ENCODE measurements around the gene DYNC1H1. TPM values are rescaled to one million over a fixed set of nuclear protein-coding genes. Genes with fewer than 3 reads are reported as not detected.
A peak's percentile ranks its signal among the peaks of the same experiment; 100 is the strongest.

DYNC1H1 gene
- total RNA-seq, 1 donor from 2014 or later: 277 TPM

DNA sequence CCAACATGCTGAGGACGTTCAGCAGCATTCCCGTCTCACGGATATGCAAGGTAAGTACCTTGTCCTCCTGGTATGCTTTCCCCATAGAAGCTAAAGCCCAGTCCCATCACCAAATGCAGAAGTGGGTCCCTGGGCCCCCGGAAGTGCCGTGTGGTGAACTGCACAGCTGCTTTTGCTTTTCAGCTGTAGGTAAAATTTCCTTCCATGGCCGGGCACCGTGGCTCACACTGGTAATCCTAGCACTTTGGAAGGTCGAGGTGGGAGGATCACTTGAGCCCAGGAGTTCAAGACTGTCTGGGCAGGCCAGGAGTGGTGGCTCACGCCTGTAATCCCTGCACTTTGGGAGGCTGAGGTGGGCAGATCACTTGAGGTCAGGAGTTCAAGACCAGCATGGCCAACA is 78.3 kb downstream of the DYNC1H1 start:
- H3K4me3 ChIP-seq (ENCODE audit: low read depth, low read length): no peak overlapping the region
- H3K36me3 ChIP-seq (ENCODE audit: control insufficient read depth, insufficient read depth, low read length): peaks cover 50% of the 10 kb centered on the region
- FAIRE-seq (no peak), DNase-seq (ENCODE audit: low read depth) (no peak)
- TF ChIP-seq, protein P1, sequence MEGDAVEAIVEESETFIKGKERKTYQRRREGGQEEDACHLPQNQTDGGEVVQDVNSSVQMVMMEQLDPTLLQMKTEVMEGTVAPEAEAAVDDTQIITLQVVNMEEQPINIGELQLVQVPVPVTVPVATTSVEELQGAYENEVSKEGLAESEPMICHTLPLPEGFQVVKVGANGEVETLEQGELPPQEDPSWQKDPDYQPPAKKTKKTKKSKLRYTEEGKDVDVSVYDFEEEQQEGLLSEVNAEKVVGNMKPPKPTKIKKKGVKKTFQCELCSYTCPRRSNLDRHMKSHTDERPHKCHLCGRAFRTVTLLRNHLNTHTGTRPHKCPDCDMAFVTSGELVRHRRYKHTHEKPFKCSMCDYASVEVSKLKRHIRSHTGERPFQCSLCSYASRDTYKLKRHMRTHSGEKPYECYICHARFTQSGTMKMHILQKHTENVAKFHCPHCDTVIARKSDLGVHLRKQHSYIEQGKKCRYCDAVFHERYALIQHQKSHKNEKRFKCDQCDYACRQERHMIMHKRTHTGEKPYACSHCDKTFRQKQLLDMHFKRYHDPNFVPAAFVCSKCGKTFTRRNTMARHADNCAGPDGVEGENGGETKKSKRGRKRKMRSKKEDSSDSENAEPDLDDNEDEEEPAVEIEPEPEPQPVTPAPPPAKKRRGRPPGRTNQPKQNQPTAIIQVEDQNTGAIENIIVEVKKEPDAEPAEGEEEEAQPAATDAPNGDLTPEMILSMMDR (IDR thresholded peaks at IDR 0.05; ENCODE audit: insufficient read depth, low read length, severe bottlenecking): no peak
- no peaks in the 10 kb centered on the region for H3K27me3 ChIP-seq (ENCODE audit: control insufficient read depth, insufficient read depth, low read length)

DNA sequence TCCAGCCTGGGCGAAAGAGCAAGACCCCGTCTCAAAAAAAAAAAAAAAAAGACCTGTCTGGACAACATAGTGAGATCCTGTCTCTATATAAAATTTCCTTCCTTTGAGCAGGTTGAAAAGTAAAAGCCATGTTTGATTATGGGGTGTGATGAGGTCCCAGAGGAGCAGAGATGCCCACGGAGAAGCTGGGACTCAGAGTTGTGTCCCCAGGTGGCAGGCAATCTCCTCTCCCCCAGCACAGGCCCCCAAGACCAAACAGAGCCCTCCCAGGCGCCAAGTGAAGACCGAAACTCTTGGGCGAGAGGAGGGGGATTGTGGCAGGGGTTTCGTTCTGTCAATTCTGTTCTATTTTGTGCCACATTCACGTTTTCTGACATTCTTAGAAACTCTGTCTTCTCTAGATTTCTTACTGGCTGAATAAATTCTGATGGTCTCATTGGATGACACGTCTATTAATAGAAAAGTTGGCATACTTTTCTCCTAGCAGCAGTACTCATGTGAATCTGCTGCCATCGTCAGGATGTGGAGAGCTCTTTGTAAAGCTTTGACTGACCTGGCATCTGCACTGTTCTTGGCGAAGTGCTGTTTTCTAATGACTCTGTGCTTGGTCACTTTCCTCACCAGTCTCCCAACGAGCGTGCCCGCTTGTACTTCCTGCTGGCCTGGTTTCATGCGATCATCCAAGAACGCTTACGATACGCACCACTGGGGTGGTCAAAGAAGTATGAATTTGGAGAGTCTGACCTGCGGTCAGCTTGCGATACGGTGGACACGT is 79.1 kb downstream of the DYNC1H1 start:
- FAIRE-seq: no peak
- H3K27me3 ChIP-seq (ENCODE audit: control insufficient read depth, insufficient read depth, low read length): no peaks in the 10 kb centered on the region
- no peak overlapping the region for H3K4me3 ChIP-seq (ENCODE audit: low read depth, low read length)
- H3K36me3 ChIP-seq (ENCODE audit: control insufficient read depth, insufficient read depth, low read length): peaks cover 53% of the 10 kb centered on the region
- TF ChIP-seq, protein P1 (IDR thresholded peaks at IDR 0.05; ENCODE audit: insufficient read depth, low read length, severe bottlenecking): no peak
- no peak for DNase-seq (ENCODE audit: low read depth)

DNA sequence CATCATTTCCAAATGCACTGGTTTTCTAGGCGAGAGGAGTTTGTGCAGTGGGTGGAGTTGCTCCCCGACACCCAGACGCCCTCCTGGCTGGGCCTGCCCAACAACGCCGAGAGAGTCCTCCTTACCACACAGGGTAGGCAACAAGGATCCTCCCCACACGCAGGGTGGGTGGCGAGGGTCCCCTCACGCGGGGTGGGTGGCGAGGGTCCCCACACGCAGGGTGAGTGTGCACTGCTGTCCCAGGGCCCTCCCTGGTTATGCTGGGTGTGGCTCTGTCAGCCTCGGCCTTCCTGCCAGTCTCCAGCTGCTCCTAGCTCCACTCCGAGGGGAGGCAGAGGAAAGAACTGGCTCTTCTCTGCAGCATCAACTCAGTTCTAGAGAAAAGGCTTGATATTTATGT is 80.2 kb downstream of the DYNC1H1 start:
- Histone ChIP-seq H3K4me3 (ENCODE audit: low read depth, low read length) (no peak overlapping the region), H3K36me3 (ENCODE audit: control insufficient read depth, insufficient read depth, low read length) (peaks cover 57% of the 10 kb centered on the region), H3K27me3 (ENCODE audit: control insufficient read depth, insufficient read depth, low read length) (no peaks in the 10 kb centered on the region)
- TF ChIP-seq, protein P1 (IDR thresholded peaks at IDR 0.05; ENCODE audit: insufficient read depth, low read length, severe bottlenecking): no peak
- DNase-seq (ENCODE audit: low read depth) (no peak), FAIRE-seq (no peak)

DNA sequence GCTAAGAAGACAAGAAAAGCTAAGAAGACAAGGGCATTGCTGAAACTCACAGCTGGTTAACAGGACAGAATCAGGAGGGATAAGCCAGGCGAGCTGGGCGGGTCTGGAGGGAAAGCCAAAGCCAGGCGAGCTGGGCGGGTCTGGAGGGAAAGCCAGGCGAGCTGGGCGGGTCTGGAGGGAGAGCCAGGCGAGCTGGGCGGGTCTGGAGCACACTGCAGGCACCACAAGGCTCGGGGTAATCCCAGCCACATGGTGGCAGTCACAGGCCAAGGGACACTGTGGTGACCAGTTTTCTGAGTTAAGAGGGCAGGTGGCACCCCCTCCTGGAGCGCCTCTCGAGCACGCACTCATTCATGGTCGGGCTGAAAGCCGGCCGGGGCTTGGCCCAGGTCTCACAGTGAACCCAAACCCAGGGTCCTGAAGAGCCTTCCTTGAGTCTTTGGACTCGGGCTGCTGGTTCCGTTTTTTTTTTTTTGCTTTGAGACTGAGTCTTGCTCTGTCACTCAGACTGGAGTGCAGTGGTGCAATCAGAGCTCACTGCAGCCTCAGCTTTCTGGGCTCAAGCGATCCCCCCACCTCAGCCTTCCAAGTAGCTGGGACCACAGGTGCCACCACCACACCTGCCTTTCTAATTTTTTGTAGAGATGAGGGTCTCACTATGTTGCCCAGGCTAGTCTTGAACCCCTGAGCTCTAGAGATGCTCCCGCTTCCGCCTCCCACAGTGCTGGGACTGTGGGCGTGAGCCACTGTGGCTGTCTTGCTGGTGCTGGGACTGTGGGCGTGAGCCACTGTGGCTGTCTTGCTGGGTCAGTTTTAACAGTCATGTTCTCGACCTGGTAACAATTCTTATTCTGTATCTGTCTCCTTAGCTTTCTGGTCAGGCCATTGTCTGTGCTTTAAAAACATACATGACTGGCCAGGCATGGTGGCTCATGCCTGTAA is 82.2 kb downstream of the DYNC1H1 start:
- FAIRE-seq (no peak), DNase-seq (ENCODE audit: low read depth) (peak; percentile 36)
- Histone ChIP-seq H3K4me3 (ENCODE audit: low read depth, low read length) (no peak overlapping the region), H3K36me3 (ENCODE audit: control insufficient read depth, insufficient read depth, low read length) (peaks cover 52% of the 10 kb centered on the region), H3K27me3 (ENCODE audit: control insufficient read depth, insufficient read depth, low read length) (no peaks in the 10 kb centered on the region)
- TF ChIP-seq, protein P1 (IDR thresholded peaks at IDR 0.05; ENCODE audit: insufficient read depth, low read length, severe bottlenecking): peak; percentile 60

DNA sequence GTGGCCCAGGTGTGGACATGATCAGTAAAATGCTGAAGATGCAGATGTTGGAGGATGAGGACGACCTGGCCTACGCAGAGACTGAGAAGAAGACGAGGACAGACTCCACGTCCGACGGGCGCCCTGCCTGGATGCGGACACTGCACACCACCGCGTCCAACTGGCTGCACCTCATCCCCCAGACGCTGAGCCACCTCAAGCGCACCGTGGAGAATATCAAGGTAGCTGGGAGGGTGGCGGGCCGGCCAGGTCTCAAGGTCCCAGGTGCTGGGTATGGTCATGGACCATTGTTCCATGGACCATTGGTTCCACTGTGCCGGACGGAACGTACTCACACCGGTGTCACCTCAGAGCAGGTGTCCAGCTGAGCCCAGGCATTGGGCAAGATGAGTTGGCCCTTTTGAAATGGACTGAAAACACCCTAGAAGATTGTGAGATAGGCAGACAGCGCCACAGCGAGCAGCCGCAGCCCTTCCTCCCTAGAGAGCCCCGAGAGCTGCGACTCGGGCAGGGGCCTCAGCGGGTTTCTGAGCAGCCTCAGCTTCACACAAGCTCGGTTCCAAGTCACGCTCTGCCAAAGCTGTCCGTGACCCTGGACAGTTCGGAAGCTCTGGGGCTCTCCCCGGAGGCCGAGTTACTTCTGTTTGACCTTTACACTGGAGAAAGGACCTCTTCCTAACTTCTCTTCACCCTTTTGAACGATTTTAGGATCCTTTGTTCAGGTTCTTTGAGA is 83.6 kb downstream of the DYNC1H1 start:
- Histone ChIP-seq H3K27me3 (ENCODE audit: control insufficient read depth, insufficient read depth, low read length) (no peaks in the 10 kb centered on the region), H3K4me3 (ENCODE audit: low read depth, low read length) (no peak overlapping the region), H3K36me3 (ENCODE audit: control insufficient read depth, insufficient read depth, low read length) (peaks cover 46% of the 10 kb centered on the region)
- DNase-seq (ENCODE audit: low read depth) (no peak), FAIRE-seq (no peak)
- TF ChIP-seq, protein P1 (IDR thresholded peaks at IDR 0.05; ENCODE audit: insufficient read depth, low read length, severe bottlenecking): no peak

Data from bronchial epithelial cell (primary cell).